ENCODE measurements around the gene CAMK1D.

Gene CAMK1D

GRCh38 chr10:12482587-12482986, 133.2 kb downstream of the CAMK1D start:
- TF ChIP-seq Cebpa-rat (IDR thresholded peaks at IDR 0.05), result no peak
- H3K9me3 ChIP-seq (replicated peaks in 1 of 11), result peaks cover 14 to 28% (median 24%) of the 10 kb centered on the region in 11 experiments
- no peaks in the 10 kb centered on the region for H3K27me3 ChIP-seq
- peaks cover 0 to 10% (median 3%) of the 10 kb centered on the region in 11 experiments; a peak in 6 of 22 replicates for H3K36me3 ChIP-seq
- no peak overlapping the region for H3K4me3 ChIP-seq
- H4K20me1 ChIP-seq, result peaks cover 0 to 44% (median 0%) of the 10 kb centered on the region in 11 experiments; a peak in 5 of 22 replicates
- H3K4me2 ChIP-seq, result peak overlapping the region; percentile 24 to 77 (median 60)
- H3K9ac ChIP-seq, result peak overlapping the region in 2 of 11 experiments; percentile 18 to 26; a peak in 2 of 22 replicates
- H3K27ac ChIP-seq, result no peak overlapping the region
- H3K4me1 ChIP-seq, result peaks cover 30 to 51% (median 44%) of the 10 kb centered on the region in 10 experiments

GRCh38 chr10:12484002-12484918, 134.9 kb downstream of the CAMK1D start:
- Histone ChIP-seq H3K9me3 (replicated peaks in 1 of 11) (peaks cover 14 to 27% (median 23%) of the 10 kb centered on the region in 11 experiments), H3K9ac (peak overlapping the region in 3 of 11 experiments; percentile 51 to 63 (median 58); a peak in 3 of 22 replicates), H3K4me2 (peak overlapping the region; percentile 73 to 88 (median 83)), H3K27me3 (no peaks in the 10 kb centered on the region), H3K27ac (peak overlapping the region in 3 of 11 experiments; percentile 40 to 56 (median 50); a peak in 4 of 22 replicates), H3K4me1 (peaks cover 30 to 51% (median 44%) of the 10 kb centered on the region in 10 experiments), H3K4me3 (peak overlapping the region in 1 of 10 experiments; percentile 42; a peak in 1 of 20 replicates), H3K36me3 (peaks cover 0 to 10% (median 3%) of the 10 kb centered on the region in 11 experiments; a peak in 6 of 22 replicates), H4K20me1 (peaks cover 0 to 44% (median 0%) of the 10 kb centered on the region in 11 experiments; a peak in 4 of 22 replicates)
- no peak for TF ChIP-seq Cebpa-rat (IDR thresholded peaks at IDR 0.05)

- H3K9ac ChIP-seq, result peak overlapping the region; percentile 4 to 63 (median 37); a peak in 16 of 22 replicates
- H3K4me1 ChIP-seq, result peaks cover 30 to 51% (median 44%) of the 10 kb centered on the region in 10 experiments
- H3K4me2 ChIP-seq, result peak overlapping the region; percentile 73 to 88 (median 83)
- peak overlapping the region in 9 of 11 experiments; percentile 34 to 67 (median 46); a peak in 15 of 22 replicates for H3K27ac ChIP-seq
- no peak for TF ChIP-seq Cebpa-rat (IDR thresholded peaks at IDR 0.05)
- peak overlapping the region in 6 of 10 experiments; percentile 14 to 44 (median 35); a peak in 8 of 20 replicates for H3K4me3 ChIP-seq
- no peaks in the 10 kb centered on the region for H3K27me3 ChIP-seq
- peaks cover 0 to 6% (median 3%) of the 10 kb centered on the region in 11 experiments; a peak in 5 of 22 replicates for H3K36me3 ChIP-seq
- peaks cover 0 to 49% (median 5%) of the 10 kb centered on the region in 11 experiments; a peak in 7 of 22 replicates for H4K20me1 ChIP-seq
- peaks cover 13 to 18% (median 15%) of the 10 kb centered on the region in 11 experiments for H3K9me3 ChIP-seq (replicated peaks in 1 of 11)
Observed at GRCh38 chr10:12484941-12485805, 135.8 kb downstream of the CAMK1D start.

GRCh38 chr10:12487366-12487765, 138.0 kb downstream of the CAMK1D start:
- Histone ChIP-seq H3K4me1 (peaks cover 23 to 42% (median 35%) of the 10 kb centered on the region in 10 experiments), H3K27ac (no peak overlapping the region), H4K20me1 (peaks cover 0 to 58% (median 7%) of the 10 kb centered on the region in 11 experiments; a peak in 7 of 22 replicates), H3K9me3 (replicated peaks in 1 of 11) (no peaks in the 10 kb centered on the region), H3K36me3 (no peaks in the 10 kb centered on the region), H3K4me3 (no peak overlapping the region), H3K4me2 (no peak overlapping the region), H3K9ac (no peak overlapping the region), H3K27me3 (no peaks in the 10 kb centered on the region)
- no peak for TF ChIP-seq Cebpa-rat (IDR thresholded peaks at IDR 0.05)

- H3K9ac ChIP-seq, result no peak overlapping the region
- peaks cover 0 to 60% (median 7%) of the 10 kb centered on the region in 11 experiments; a peak in 9 of 22 replicates for H4K20me1 ChIP-seq
- no peak overlapping the region for H3K4me2 ChIP-seq
- TF ChIP-seq Cebpa-rat (IDR thresholded peaks at IDR 0.05), result no peak
- H3K36me3 ChIP-seq, result no peaks in the 10 kb centered on the region
- no peaks in the 10 kb centered on the region for H3K27me3 ChIP-seq
- no peaks in the 10 kb centered on the region for H3K9me3 ChIP-seq (replicated peaks in 1 of 11)
- peaks cover 18 to 31% (median 28%) of the 10 kb centered on the region in 10 experiments for H3K4me1 ChIP-seq
- H3K4me3 ChIP-seq, result no peak overlapping the region
- no peak overlapping the region for H3K27ac ChIP-seq
Observed at GRCh38 chr10:12488626-12489025, 139.3 kb downstream of the CAMK1D start.

GRCh38 chr10:12489357-12489756, 140.0 kb downstream of the CAMK1D start:
- peaks cover 17 to 24% (median 21%) of the 10 kb centered on the region in 10 experiments for H3K4me1 ChIP-seq
- H3K36me3 ChIP-seq, result no peaks in the 10 kb centered on the region
- H3K4me2 ChIP-seq, result no peak overlapping the region
- no peak overlapping the region for H3K4me3 ChIP-seq
- H3K9ac ChIP-seq, result no peak overlapping the region
- H3K9me3 ChIP-seq (replicated peaks in 1 of 11), result no peaks in the 10 kb centered on the region
- no peaks in the 10 kb centered on the region for H3K27me3 ChIP-seq
- peaks cover 0 to 56% (median 8%) of the 10 kb centered on the region in 11 experiments; a peak in 9 of 22 replicates for H4K20me1 ChIP-seq
- no peak overlapping the region for H3K27ac ChIP-seq
- no peak for TF ChIP-seq Cebpa-rat (IDR thresholded peaks at IDR 0.05)

- Histone ChIP-seq H3K4me2 (no peak overlapping the region), H3K36me3 (no peaks in the 10 kb centered on the region), H4K20me1 (peaks cover 0 to 55% (median 8%) of the 10 kb centered on the region in 11 experiments; a peak in 9 of 22 replicates), H3K27ac (no peak overlapping the region), H3K9me3 (replicated peaks in 1 of 11) (no peaks in the 10 kb centered on the region), H3K27me3 (no peaks in the 10 kb centered on the region), H3K4me1 (peaks cover 12 to 19% (median 17%) of the 10 kb centered on the region in 10 experiments), H3K9ac (no peak overlapping the region), H3K4me3 (no peak overlapping the region)
- TF ChIP-seq Cebpa-rat (IDR thresholded peaks at IDR 0.05), result no peak
Observed at GRCh38 chr10:12489806-12490205, 140.5 kb downstream of the CAMK1D start.

- H3K4me1 ChIP-seq, result peaks cover under 1 to 7% (median 5%) of the 10 kb centered on the region in 10 experiments; a peak in 15 of 20 replicates
- H3K4me2 ChIP-seq, result no peak overlapping the region
- H3K9ac ChIP-seq, result no peak overlapping the region
- H3K36me3 ChIP-seq, result no peaks in the 10 kb centered on the region
- no peak overlapping the region for H3K4me3 ChIP-seq
- H3K9me3 ChIP-seq (replicated peaks in 1 of 11), result no peaks in the 10 kb centered on the region
- peaks cover 0 to 56% (median 8%) of the 10 kb centered on the region in 11 experiments; a peak in 9 of 22 replicates for H4K20me1 ChIP-seq
- no peak overlapping the region for H3K27ac ChIP-seq
- no peaks in the 10 kb centered on the region for H3K27me3 ChIP-seq
- no peak for TF ChIP-seq Cebpa-rat (IDR thresholded peaks at IDR 0.05)
Observed at GRCh38 chr10:12490963-12491362, 141.6 kb downstream of the CAMK1D start.
